Glomerular endothelial cell (primary cell): ENCODE data around the gene EPHA6. TPM values are rescaled to one million over a fixed set of nuclear protein-coding genes. Genes with fewer than 3 reads are reported as not detected.
"Not testable (repeated sequence)": the region's sequence is repeated elsewhere in the genome, so short reads cannot be mapped to it uniquely, and the experiment has no call there.

Experiments used
- DNase-seq: peaks from one replicate; pipeline ENCODE4 v3.0.0-alpha.2; 2011; ENCODE audit warnings: low read depth, low spot score; ENCODE audit errors: extremely low read depth
- total RNA-seq: library from RNA; depleted of rRNA; stranded (reverse); fragments of >200 nt; gene quantifications from 2 replicates; pipeline ENCODE4 v1.2.3, GENCODE V29; 2015

Gene EPHA6
- total RNA-seq, 1 donor from 2014 or later, result 0.23 TPM

GRCh38 chr3:97010881-97011657 lies 196.7 kb downstream of the EPHA6 start:
- no peak for DNase-seq

- no peak for DNase-seq
Measured at GRCh38 chr3:97021778-97022177, 207.4 kb downstream of the EPHA6 start.

GRCh38 chr3:97025612-97026011 lies 211.2 kb downstream of the EPHA6 start:
- not testable (repeated sequence) for DNase-seq

GRCh38 chr3:97029972-97030371 lies 215.6 kb downstream of the EPHA6 start:
- DNase-seq, result no peak

- no peak for DNase-seq
Measured at GRCh38 chr3:97037294-97037943, 223.0 kb downstream of the EPHA6 start.

- DNase-seq, result no peak
Measured at GRCh38 chr3:97043411-97043810, 229.0 kb downstream of the EPHA6 start.

GRCh38 chr3:97057365-97057764 lies 243.0 kb downstream of the EPHA6 start:
- no peak for DNase-seq

- DNase-seq, result no peak
Measured at GRCh38 chr3:97059168-97059567, 244.8 kb downstream of the EPHA6 start.

GRCh38 chr3:97066531-97066930 lies 252.1 kb downstream of the EPHA6 start:
- DNase-seq, result no peak

GRCh38 chr3:97070302-97070701 lies 255.9 kb downstream of the EPHA6 start:
- no peak for DNase-seq

GRCh38 chr3:97074546-97074945 lies 260.2 kb downstream of the EPHA6 start:
- no peak for DNase-seq

- no peak for DNase-seq
Measured at GRCh38 chr3:97076673-97077072, 262.3 kb downstream of the EPHA6 start.

GRCh38 chr3:97089621-97090020 lies 275.2 kb downstream of the EPHA6 start:
- DNase-seq, result no peak

- no peak for DNase-seq
Measured at GRCh38 chr3:97102641-97103040, 288.2 kb downstream of the EPHA6 start.

- DNase-seq, result no peak
Measured at GRCh38 chr3:97105989-97106651, 291.7 kb downstream of the EPHA6 start.

GRCh38 chr3:97106652-97106989 lies 292.2 kb downstream of the EPHA6 start:
- DNase-seq, result no peak

- DNase-seq, result no peak
Measured at GRCh38 chr3:97108136-97108535, 293.7 kb downstream of the EPHA6 start.

- no peak for DNase-seq
Measured at GRCh38 chr3:97111244-97111643, 296.9 kb downstream of the EPHA6 start.

- DNase-seq, result no peak
Measured at GRCh38 chr3:97121386-97121785, 307.0 kb downstream of the EPHA6 start.

GRCh38 chr3:97125902-97126499 lies 311.6 kb downstream of the EPHA6 start:
- DNase-seq, result no peak

- DNase-seq, result no peak
Measured at GRCh38 chr3:97131476-97131875, 317.1 kb downstream of the EPHA6 start.
